Measurements from ENCODE around the gene BPGM. TPM values are rescaled to one million over a fixed set of nuclear protein-coding genes. Genes with fewer than 3 reads are reported as not detected.

Gene BPGM
- total RNA-seq, 1 experiment from 2014 or later, result 10.0 TPM

- no peaks in the 10 kb centered on the region for H3K4me1 ChIP-seq (ENCODE audit: control insufficient read depth in 1 of 2, insufficient read depth in 2 of 2, low read length in 2 of 2)
- no peak overlapping the region for H3K4me2 ChIP-seq (ENCODE audit: low read length)
- no peak overlapping the region for H3K9ac ChIP-seq (ENCODE audit: low read length)
- no peak for TF ChIP-seq CEBPB (IDR thresholded peaks at IDR 0.05; ENCODE audit: low read depth)
- TF ChIP-seq JUND (IDR thresholded peaks at IDR 0.05), result no peak
- TF ChIP-seq REST (IDR thresholded peaks at IDR 0.05; ENCODE audit: low read depth), result no peak
- no peak for TF ChIP-seq POLR2A (IDR thresholded peaks at IDR 0.05; ENCODE audit: borderline replicate concordance, extremely low read depth, insufficient read depth, insufficient read length)
- no peak for TF ChIP-seq CBX3 (IDR thresholded peaks at IDR 0.05; ENCODE audit: low read depth)
- TF ChIP-seq YY1 (IDR thresholded peaks at IDR 0.05; ENCODE audit: extremely low read depth, insufficient replicate concordance, low read depth, low read length), result no peak
- TF ChIP-seq ZNF274 (IDR thresholded peaks at IDR 0.05; ENCODE audit: low read depth, low read length), result no peak
- TF ChIP-seq EZH2 (IDR thresholded peaks at IDR 0.05), result no peak
- TF ChIP-seq CTCF (IDR thresholded peaks at IDR 0.05 in 2 of 3, conservative IDR thresholded peaks at IDR 0.05 in 1 of 3; ENCODE audit: borderline replicate concordance in 1 of 3, insufficient read depth in 1 of 3, low read depth in 2 of 3, low read length in 2 of 3), result no peak
- no peak for TF ChIP-seq ZBTB33 (IDR thresholded peaks at IDR 0.05; ENCODE audit: extremely low read depth, insufficient replicate concordance, low read length)
- TF ChIP-seq POLR2AphosphoS5 (IDR thresholded peaks at IDR 0.05; ENCODE audit: low read depth, low read length), result no peak
- TF ChIP-seq EGR1 (IDR thresholded peaks at IDR 0.05; ENCODE audit: low read depth), result no peak
- TF ChIP-seq ATF3 (IDR thresholded peaks at IDR 0.05), result no peak
- no peak for TF ChIP-seq TCF7L2 (IDR thresholded peaks at IDR 0.05; ENCODE audit: borderline replicate concordance, extremely low read depth, insufficient read depth, insufficient read length)
- no peak for TF ChIP-seq ELF1 (IDR thresholded peaks at IDR 0.05; ENCODE audit: borderline replicate concordance, low read depth)
- no peak for TF ChIP-seq RAD21 (IDR thresholded peaks at IDR 0.05; ENCODE audit: low read depth)
- TF ChIP-seq ZFX (IDR thresholded peaks at IDR 0.05), result no peak
- H2AFZ ChIP-seq (ENCODE audit: low read depth, low read length, poor library complexity, severe bottlenecking), result no peak overlapping the region
- no peaks in the 10 kb centered on the region for H3K9me2 ChIP-seq (ENCODE audit: insufficient read depth)
- RAD21 ChIA-PET (ENCODE audit: low non-redundant PET in 1 of 2, low total read pairs in 2 of 2, uncharacterized antibody in 2 of 2, unreplicated experiment in 2 of 2), result no interaction called here
- H3K36me3 ChIP-seq (ENCODE audit: control insufficient read depth in 1 of 2, insufficient read depth in 2 of 2, low read length in 2 of 2), result no peaks in the 10 kb centered on the region
- POLR2A ChIA-PET, result no interaction called here
- H3K79me2 ChIP-seq (ENCODE audit: insufficient read depth, low read length), result no peaks in the 10 kb centered on the region
- DNase-seq (ENCODE audit: low read depth, low spot score), result no peak
- intact Hi-C loops (cut with micrococcal nuclease), result no loop called here
- H3K4me3 ChIP-seq (replicated peaks in 1 of 2; ENCODE audit: low read depth in 1 of 2, low read length in 2 of 2), result no peak overlapping the region
- H3K9me3 ChIP-seq (ENCODE audit: control insufficient read depth in 1 of 2, insufficient read depth in 1 of 2, low read depth in 1 of 2, low read length in 2 of 2), result no peaks in the 10 kb centered on the region
- no peak overlapping the region for H3K27ac ChIP-seq (ENCODE audit: low read depth, low read length)
- H3K27me3 ChIP-seq (ENCODE audit: insufficient read depth, low read length), result no peaks in the 10 kb centered on the region; the same call in 1 of the 2 replicates
- ATAC-seq, result no peak
- no peaks in the 10 kb centered on the region for H4K20me1 ChIP-seq (ENCODE audit: insufficient read depth)
- BruUV-seq (replicated peaks), result no TSS peak
- CTCF ChIA-PET, result no interaction called here
Observed at GRCh38 chr7:134703241-134703594, 56.6 kb downstream of the BPGM start.

Data from HCT116 (cell line).